Neural progenitor cell (in vitro differentiated cells): ENCODE data around the gene NCF1. TPM values are rescaled to one million over a fixed set of nuclear protein-coding genes. Genes with fewer than 3 reads are reported as not detected.
"Not testable (repeated sequence)": the region's sequence is repeated elsewhere in the genome, so short reads cannot be mapped to it uniquely, and the experiment has no call there.

Source experiments
- DNase-seq: peaks from one replicate; pipeline ENCODE4 v3.0.0-alpha.2; 2016; ENCODE audit warnings: low spot score
- H2AFZ ChIP-seq: fragments of 200-600 bp; sonication (generic); replicated peaks from 2 replicates; pipeline ENCODE4 v1.6.1; 2016; ENCODE audit warnings: antibody characterized with exemption
- H3F3A ChIP-seq: fragments of 200-600 bp; sonication (generic); 2 replicates; pipeline ENCODE4 v1.6.1; 2016; ENCODE audit warnings: antibody characterized with exemption, low read depth
- H3K27ac ChIP-seq: fragments of 200-600 bp; sonication (generic); 2 replicates; pipeline ENCODE4 v1.5.1; 2016; ENCODE audit warnings: mild to moderate bottlenecking
- H3K27me3 ChIP-seq: fragments of 200-600 bp; sonication (generic); 2 replicates; pipeline ENCODE4 v1.6.1; 2016; ENCODE audit warnings: mild to moderate bottlenecking, moderate library complexity
- H3K36me3 ChIP-seq: fragments of 200-600 bp; sonication (generic); 2 replicates; pipeline ENCODE4 v1.5.1; 2016
- H3K4me1 ChIP-seq: fragments of 200-600 bp; sonication (generic); 2 replicates; pipeline ENCODE4 v1.6.1; 2016; ENCODE audit warnings: mixed run types
- H3K4me2 ChIP-seq: fragments of 200-600 bp; sonication (generic); 2 replicates; pipeline ENCODE4 v1.6.1; 2016
- H3K4me3 ChIP-seq: fragments of 200-600 bp; sonication (generic); 2 replicates; pipeline ENCODE4 v1.5.1; 2016
- H3K79me2 ChIP-seq: fragments of 200-600 bp; sonication (generic); 2 replicates; pipeline ENCODE4 v1.6.1; 2016; ENCODE audit warnings: low read depth
- H3K9ac ChIP-seq: fragments of 200-600 bp; sonication (generic); 2 replicates; pipeline ENCODE4 v1.6.1; 2016
- H3K9me3 ChIP-seq: fragments of 200-600 bp; sonication (generic); 2 replicates; pipeline ENCODE4 v1.5.1; 2016; ENCODE audit warnings: low read depth
- H4K20me1 ChIP-seq: fragments of 200-600 bp; sonication (generic); 2 replicates; pipeline ENCODE4 v1.6.1; 2016; ENCODE audit warnings: low read depth
- H3K27ac Mint-ChIP-seq: 3 replicates; pipeline ENCODE4 v1.8.0; 2021; ENCODE audit warnings: mixed read lengths
- H3K27me3 Mint-ChIP-seq: 2 replicates; pipeline ENCODE4 v1.8.0; 2022; ENCODE audit warnings: low read depth, mild to moderate bottlenecking, inconsistent platforms, moderate library complexity, mixed read lengths; ENCODE audit not compliant: insufficient read depth
- H3K36me3 Mint-ChIP-seq: 3 replicates; pipeline ENCODE4 v1.8.0; 2021; ENCODE audit warnings: mixed read lengths
- H3K4me1 Mint-ChIP-seq: 3 replicates; pipeline ENCODE4 v1.8.0; 2021; ENCODE audit warnings: mixed read lengths
- H3K4me3 Mint-ChIP-seq: 3 replicates; pipeline ENCODE4 v1.8.0; 2021; ENCODE audit warnings: mild to moderate bottlenecking, moderate library complexity, mixed read lengths
- H3K9me3 Mint-ChIP-seq: 3 replicates; pipeline ENCODE4 v1.8.0; 2020; ENCODE audit warnings: mixed read lengths
- total RNA-seq: library from RNA; depleted of rRNA; stranded (reverse); fragments of >200 nt; gene quantifications from 2 replicates; pipeline ENCODE4 v1.2.3, GENCODE V29; 2015; ENCODE audit warnings: low replicate concordance

Gene NCF1
- total RNA-seq, 1 donor from 2014 or later = not detected

DNA sequence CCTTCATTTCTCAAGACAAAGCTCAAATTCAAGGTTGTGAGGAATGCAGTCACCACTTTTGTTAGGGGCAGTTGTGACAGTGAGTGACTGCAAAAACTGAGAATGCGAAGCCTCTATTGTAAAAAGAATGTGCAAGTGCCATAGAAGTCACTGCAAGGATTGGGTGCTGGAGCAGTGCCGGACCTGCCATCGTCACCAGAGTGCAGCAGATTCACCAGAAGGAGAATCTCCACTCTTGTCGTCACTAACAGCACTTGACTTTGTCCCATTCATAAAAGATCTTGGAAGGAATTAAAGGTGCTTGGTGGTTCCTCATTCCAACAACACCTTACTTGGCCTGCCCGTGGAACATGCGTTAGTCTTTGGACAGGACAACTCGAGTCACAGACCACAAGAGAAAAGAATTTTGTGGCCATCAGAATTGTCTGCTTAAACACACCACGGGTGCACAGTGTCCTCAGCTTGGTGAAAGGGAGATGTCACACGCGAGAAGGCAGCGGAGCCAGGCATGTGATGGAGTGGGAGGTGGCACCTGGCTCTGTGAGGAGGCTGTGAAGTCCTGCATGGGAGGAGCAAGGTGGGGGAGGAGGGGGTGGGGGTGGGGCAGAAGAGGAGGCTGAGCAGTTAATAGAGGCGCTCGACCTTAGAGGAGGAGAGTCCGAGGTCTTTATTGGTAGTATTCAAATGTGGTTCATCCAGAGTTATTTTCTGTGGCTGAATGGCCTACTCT is 33.7 kb upstream of the NCF1 start:
- not testable (repeated sequence) for H3K27me3 Mint-ChIP-seq, DNase-seq, H3K4me1 ChIP-seq

DNA sequence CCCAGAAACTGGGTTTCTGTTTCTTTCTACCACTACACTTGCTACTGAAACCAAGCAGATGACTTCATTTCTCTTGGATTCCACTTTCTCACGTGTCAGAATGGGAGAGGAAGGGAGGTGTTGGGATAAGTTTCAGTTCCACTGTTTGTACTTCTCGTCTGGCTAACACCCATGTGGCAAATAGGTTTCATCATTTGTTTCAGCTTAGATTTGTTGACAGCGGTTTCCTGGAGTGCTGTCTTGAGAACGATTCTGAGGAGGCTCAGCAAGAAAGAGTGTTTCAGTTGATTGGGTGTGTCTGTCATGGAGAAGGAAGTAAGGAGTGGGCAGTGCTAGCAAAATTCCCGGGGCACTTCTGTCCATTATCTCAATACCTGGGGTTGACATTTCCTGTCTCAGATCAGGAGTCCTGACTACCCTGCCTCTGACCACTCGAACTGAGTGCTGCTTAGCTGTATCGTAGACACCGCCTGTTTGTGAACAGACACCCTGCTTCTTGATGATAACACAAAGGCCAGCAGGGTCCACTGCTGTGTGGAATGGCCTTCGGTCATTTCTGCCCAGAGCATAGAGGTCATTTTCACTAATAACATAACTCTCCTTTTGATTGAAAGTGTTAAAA is 29.8 kb upstream of the NCF1 start:
- not testable (repeated sequence) for H3K36me3 ChIP-seq, H3K9me3 ChIP-seq, H3K36me3 Mint-ChIP-seq, H3K79me2 ChIP-seq, H3F3A ChIP-seq, H3K27ac Mint-ChIP-seq, H3K9ac ChIP-seq, H3K27ac ChIP-seq, DNase-seq, H3K4me1 ChIP-seq, H3K4me3 Mint-ChIP-seq, H3K4me3 ChIP-seq, H3K27me3 Mint-ChIP-seq, H4K20me1 ChIP-seq, H3K27me3 ChIP-seq, H3K9me3 Mint-ChIP-seq, H3K4me2 ChIP-seq, H2AFZ ChIP-seq, H3K4me1 Mint-ChIP-seq

More for the DNA sequence above, 33.7 kb upstream of the NCF1 start:
- not testable (repeated sequence) for H3K4me2 ChIP-seq, H3K9ac ChIP-seq, H3K4me3 ChIP-seq, H3K9me3 ChIP-seq, H3K79me2 ChIP-seq, H3K27ac Mint-ChIP-seq, H3K9me3 Mint-ChIP-seq, H2AFZ ChIP-seq, H3K4me1 Mint-ChIP-seq, H4K20me1 ChIP-seq, H3K36me3 Mint-ChIP-seq, H3K27me3 ChIP-seq, H3F3A ChIP-seq, H3K27ac ChIP-seq, H3K36me3 ChIP-seq, H3K4me3 Mint-ChIP-seq

DNA sequence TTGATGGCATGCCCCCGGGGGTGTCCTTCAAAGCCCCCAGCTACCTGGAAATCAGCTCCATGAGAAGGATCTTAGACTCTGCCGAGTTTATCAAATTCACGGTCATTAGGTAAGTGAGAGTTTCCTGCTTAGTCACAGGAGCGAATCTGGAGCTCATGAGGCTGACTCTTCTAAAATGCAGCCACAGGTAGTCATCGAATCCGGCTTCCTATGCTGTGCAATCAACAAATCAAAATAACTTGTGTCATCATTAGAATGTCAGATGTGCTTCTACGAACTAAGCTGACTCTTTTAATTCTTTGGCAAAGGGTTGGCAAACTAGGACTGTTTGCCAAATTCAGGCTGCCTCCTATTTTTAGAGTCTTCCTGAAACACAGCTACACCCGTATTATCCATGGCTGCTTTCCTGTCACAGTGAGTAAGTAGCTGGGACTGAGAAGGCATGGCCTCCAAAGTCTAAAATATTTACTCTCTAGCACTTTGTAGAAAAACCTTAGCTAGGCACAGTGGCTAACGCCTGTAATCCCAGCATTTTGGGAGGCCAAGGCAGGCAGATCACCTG is 19.8 kb upstream of the NCF1 start:
- H2AFZ ChIP-seq, H3K27ac ChIP-seq, H3K9me3 ChIP-seq, H3K27me3 ChIP-seq, H3K4me1 ChIP-seq, H3K4me1 Mint-ChIP-seq, H3K9me3 Mint-ChIP-seq, H3K4me3 ChIP-seq, H3K27me3 Mint-ChIP-seq, H3F3A ChIP-seq, H3K4me3 Mint-ChIP-seq, H3K36me3 Mint-ChIP-seq, H3K4me2 ChIP-seq, H3K9ac ChIP-seq, H3K36me3 ChIP-seq, H3K27ac Mint-ChIP-seq, H3K79me2 ChIP-seq, H4K20me1 ChIP-seq, DNase-seq: not testable (repeated sequence)

DNA sequence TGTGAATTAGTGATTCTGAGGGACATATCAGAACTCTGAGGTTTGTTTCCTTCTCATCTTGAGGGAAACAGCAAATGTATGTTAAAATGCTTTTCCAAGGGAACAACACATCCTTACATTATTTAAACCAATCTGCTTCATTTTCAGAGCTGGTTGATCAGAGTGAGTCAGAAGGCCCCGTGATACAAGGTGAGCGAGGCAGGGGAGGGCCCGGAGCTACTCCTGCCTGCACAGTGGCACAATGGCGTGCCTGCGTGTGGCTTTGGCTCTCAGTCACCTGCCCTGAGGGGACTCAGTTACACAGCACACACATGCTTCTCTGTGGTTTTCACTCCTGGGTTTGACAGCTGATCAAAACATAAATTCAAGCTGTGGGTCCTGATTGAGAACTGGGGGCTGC is 17.1 kb upstream of the NCF1 start:
- not testable (repeated sequence) for H3K4me1 Mint-ChIP-seq, H3K36me3 Mint-ChIP-seq

DNA sequence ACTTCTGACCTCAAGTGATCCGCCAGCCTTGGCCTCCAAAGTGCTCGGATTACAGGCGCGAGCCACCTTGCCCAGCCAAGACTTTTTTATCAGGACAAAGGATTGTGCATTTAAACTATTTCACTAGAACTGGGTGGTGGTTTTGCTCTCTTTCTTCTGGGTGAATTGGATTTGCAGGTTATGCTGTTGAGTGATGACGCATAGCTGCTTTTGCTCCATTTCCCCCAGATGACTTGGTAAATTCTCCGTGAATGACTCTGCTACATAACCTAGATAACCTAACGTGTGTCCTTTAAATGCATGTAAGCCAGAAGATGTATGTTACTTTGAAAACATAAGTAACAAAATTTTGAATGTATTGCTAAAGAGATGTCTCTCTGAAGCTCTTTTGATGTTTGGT is 15.5 kb upstream of the NCF1 start:
- not testable (repeated sequence) for H3K27ac Mint-ChIP-seq, H3K4me3 ChIP-seq, H3K4me1 ChIP-seq, H3K79me2 ChIP-seq, H3K4me3 Mint-ChIP-seq, H3K4me2 ChIP-seq, H4K20me1 ChIP-seq, H3K27me3 Mint-ChIP-seq, H3K9me3 ChIP-seq, H3K9ac ChIP-seq, H3K27ac ChIP-seq, H3F3A ChIP-seq, H2AFZ ChIP-seq, H3K9me3 Mint-ChIP-seq, H3K36me3 ChIP-seq, H3K27me3 ChIP-seq, DNase-seq, H3K4me1 Mint-ChIP-seq, H3K36me3 Mint-ChIP-seq

More for the DNA sequence above, 17.1 kb upstream of the NCF1 start:
- not testable (repeated sequence) for H3K4me3 ChIP-seq, H3K4me3 Mint-ChIP-seq, H3K27ac Mint-ChIP-seq, H3K79me2 ChIP-seq, H4K20me1 ChIP-seq, H3K27me3 ChIP-seq, H3K9me3 ChIP-seq, H3K27me3 Mint-ChIP-seq, H3K9ac ChIP-seq, H3K9me3 Mint-ChIP-seq, H3K4me1 ChIP-seq, H3K4me2 ChIP-seq, DNase-seq, H3F3A ChIP-seq, H2AFZ ChIP-seq, H3K27ac ChIP-seq, H3K36me3 ChIP-seq

DNA sequence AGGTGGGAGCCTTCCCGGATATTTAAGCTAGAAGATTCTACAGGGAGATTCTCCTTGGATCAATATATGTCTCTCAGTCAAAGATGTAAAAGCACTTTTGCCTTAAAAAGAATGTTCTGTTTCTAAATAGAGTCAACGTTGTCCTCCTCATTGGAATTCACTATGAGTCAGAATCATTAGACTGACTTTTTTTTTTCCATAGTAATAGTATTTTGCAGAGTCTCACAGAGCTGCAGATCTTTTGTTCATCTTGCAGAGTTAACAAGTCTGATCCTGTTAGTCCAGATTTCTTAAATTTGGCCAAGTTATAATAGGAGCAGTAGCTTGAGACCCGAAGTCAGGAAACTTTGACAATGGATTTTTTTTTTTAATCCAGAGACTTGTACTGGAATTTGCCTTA is 14.8 kb upstream of the NCF1 start:
- not testable (repeated sequence) for H3K27me3 ChIP-seq, H3K27ac Mint-ChIP-seq, H3K4me3 Mint-ChIP-seq, H3K4me1 ChIP-seq, H3K9me3 ChIP-seq, H3K4me3 ChIP-seq, DNase-seq, H3K36me3 ChIP-seq, H2AFZ ChIP-seq, H3K9ac ChIP-seq, H3K4me1 Mint-ChIP-seq, H3F3A ChIP-seq, H4K20me1 ChIP-seq, H3K79me2 ChIP-seq, H3K4me2 ChIP-seq, H3K36me3 Mint-ChIP-seq, H3K9me3 Mint-ChIP-seq, H3K27ac ChIP-seq, H3K27me3 Mint-ChIP-seq

DNA sequence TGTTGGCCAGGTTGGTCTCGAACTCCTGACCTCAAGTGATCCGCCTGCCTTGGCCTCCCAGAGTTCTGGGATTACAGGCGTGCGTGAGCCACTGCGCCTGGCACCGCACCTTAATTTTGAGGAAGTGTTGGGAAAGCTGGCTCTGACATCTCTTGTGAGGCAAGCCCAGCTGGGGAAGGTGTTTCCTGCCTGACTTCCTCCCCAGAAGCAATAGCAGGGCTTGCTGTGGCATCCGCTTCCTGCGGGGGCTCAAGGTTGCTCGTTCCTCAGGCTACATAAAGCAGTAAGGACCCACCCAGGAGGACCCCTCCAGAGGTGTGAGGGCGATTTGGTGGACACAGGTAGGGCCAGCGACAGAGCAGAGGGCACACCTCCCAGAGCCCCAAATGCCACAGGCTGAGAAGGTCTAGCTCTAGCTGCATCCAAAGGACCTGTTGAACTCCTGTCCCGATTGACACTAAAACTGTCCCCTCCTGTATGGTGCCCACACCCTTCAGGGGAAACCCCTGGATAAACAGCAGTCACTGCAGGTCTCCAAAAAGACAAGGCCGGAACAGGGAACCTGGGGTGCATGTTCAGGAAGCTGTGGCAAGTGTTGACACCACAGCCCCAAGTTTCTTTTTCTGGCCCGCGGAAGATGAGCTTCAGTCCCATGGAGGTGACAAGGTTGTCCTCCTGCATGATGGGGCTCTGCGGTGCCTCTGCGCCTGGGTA is 8.4 kb upstream of the NCF1 start:
- not testable (repeated sequence) for H3K4me2 ChIP-seq, H3K4me1 Mint-ChIP-seq, H3F3A ChIP-seq, H3K27ac ChIP-seq, H3K9ac ChIP-seq, H3K4me3 ChIP-seq, DNase-seq, H3K27ac Mint-ChIP-seq, H3K27me3 Mint-ChIP-seq, H3K27me3 ChIP-seq, H3K36me3 Mint-ChIP-seq, H3K4me1 ChIP-seq, H2AFZ ChIP-seq, H4K20me1 ChIP-seq, H3K36me3 ChIP-seq, H3K9me3 ChIP-seq, H3K4me3 Mint-ChIP-seq, H3K79me2 ChIP-seq, H3K9me3 Mint-ChIP-seq

DNA sequence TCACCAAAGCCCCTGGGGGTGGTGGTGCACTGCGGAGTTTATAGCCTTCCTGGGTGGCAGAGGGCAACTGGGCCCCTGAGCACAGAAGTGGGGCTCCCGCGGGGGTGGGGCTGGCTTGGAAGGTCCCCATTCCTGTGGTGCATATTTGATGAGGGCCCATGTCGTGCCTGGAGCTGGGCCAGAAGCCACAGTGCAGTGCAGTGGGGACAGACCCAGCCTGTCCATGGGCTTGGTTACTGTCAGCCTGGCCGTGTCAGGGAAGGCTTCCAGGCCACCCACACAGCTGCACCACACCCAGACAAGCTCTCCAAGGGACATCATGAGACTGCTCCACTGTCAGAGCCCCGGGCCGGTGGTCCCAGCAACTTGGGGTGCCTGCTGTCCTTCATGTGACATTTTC is 7.3 kb upstream of the NCF1 start:
- not testable (repeated sequence) for H3K27me3 Mint-ChIP-seq, H3K4me3 ChIP-seq, H4K20me1 ChIP-seq, H3K79me2 ChIP-seq, H2AFZ ChIP-seq, H3K36me3 Mint-ChIP-seq, H3K4me1 Mint-ChIP-seq, H3K27ac Mint-ChIP-seq, DNase-seq, H3K36me3 ChIP-seq, H3K27me3 ChIP-seq, H3K4me1 ChIP-seq, H3K4me2 ChIP-seq, H3K9ac ChIP-seq, H3K4me3 Mint-ChIP-seq, H3K9me3 Mint-ChIP-seq, H3K27ac ChIP-seq, H3F3A ChIP-seq, H3K9me3 ChIP-seq
